AG20443 (cell line): Measurements from ENCODE around the gene ARMC10.
"Not testable (repeated sequence)": the region's sequence is repeated elsewhere in the genome, so short reads cannot be mapped to it uniquely, and the experiment has no call there.

Source experiments
- DNase-seq: peaks from one replicate; pipeline ENCODE4 v3.0.0; 2012; ENCODE audit warnings: low spot score, mixed read lengths

ARMC10 gene

DNA sequence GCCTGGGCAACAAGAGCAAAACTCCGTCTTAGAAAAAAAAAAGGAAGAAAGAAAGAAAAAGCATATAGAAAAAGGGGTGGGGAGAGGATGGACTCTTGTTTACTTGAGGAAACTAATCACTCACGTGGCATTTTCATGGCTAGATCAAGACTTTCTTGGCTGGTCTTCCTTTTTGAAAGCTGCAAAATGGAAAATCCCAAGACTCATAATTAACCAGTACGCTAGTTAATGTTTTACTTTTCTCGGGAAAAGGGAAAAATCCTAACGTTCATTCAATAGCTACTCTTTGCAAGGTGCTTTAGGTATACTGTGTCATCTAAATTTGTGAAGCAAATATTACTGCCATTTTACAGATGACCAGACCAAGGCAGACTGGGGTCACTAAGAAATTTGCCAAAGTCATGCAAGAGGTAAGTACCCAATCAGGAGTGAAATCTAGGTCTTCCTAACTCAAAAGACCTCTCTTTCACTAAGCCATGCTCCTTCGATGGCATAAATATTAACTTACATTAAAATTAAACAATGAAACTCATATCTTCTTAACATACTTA lies 49.6 kb downstream of the ARMC10 start:
- DNase-seq, result no peak

DNA sequence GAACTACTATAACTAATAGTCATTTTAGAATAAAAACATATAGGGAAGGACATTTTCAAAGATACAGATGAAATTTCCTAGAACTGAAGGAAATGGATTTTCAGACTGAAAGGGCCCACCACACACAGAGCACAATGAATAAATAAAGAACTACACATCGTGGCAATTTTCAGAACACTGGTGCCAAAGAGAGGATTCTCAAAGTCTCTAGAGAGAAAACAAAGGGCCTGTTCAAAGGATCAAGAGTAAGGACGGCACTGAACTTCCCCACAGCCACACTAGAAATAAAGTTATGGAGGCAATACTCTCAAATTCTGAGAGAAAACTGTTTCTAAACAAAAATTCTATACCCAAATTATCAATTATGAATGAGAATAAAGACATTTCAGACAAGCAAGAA lies 52.1 kb downstream of the ARMC10 start:
- DNase-seq, result no peak

GRCh38 chr7:103129702-103130549 lies 55.0 kb downstream of the ARMC10 start:
- no peak for DNase-seq

GRCh38 chr7:103130901-103131624 lies 56.1 kb downstream of the ARMC10 start:
- DNase-seq, result no peak

DNA sequence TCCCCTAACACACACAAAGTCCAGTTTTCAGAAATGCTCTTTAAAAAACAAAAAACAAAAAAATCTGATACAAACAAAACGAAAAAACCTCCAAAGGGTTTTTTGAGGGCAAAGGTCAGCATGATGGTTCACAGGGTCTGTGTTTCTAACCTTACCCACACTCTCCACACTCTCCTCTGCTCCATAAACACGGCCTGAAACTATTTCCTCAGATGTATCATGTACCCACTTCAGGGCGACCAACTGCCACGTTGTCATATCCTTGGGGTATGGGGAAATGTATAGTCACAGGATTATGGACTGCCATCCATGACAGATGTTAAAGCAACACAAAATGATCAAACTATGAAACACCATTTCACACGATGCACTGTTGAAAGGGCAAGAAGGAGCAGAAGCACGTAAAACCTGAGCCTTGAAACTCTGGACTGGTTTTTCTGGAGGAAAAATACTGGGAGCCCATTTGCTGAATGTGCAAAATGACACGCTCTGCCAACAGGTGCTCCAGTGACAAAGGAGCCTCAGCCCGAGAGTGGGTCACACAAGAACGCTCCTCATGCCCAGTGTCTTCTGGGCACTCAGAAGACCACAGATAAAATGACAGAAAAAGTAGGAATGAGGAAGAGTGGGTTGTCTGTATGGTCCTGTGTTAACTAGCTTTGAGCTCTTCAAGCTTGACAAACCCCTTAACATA lies 58.2 kb downstream of the ARMC10 start:
- DNase-seq, result no peak

GRCh38 chr7:103134836-103135554 lies 60.1 kb downstream of the ARMC10 start:
- DNase-seq, result no peak

DNA sequence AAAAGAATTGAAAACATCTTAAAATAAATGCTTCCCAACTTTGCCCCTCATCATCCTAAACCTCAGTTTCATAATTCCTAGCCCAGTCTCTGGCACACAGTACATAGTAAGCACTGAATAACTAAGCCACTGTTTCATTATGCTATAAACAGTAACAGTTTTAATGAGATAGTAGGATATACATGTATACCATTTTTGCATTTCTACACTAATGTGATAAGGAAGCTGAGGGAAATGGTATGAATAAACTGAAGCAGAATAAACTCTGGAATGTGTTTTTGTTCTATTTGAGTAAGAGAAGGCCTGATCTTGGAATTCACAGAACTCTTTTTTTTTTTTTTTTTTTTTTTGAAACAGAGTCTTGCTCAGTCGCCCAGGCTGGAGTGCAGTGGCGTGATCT lies 65.1 kb downstream of the ARMC10 start:
- no peak for DNase-seq

DNA sequence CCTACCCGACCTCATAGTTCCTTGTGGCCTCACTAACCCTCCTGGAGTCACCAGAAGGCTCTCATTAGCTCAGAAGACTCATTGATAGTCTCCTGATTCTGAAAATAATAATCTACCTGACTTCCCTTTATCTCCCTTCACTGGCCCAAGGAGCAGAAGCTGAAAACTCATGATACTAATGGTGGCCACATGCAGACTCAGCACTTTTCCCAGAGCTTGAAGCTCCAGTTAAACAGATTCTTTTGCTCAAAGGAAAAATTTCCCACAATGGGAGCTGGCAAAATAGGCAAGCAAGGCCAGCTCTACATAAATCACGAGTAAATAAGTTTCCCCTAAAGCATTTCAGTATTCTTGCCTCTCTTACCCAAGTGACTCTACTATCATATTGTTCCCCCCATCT lies 65.7 kb downstream of the ARMC10 start:
- no peak for DNase-seq

GRCh38 chr7:103141753-103142404 lies 66.9 kb downstream of the ARMC10 start:
- DNase-seq, result no peak

GRCh38 chr7:103142494-103142893 lies 67.6 kb downstream of the ARMC10 start:
- no peak for DNase-seq

DNA sequence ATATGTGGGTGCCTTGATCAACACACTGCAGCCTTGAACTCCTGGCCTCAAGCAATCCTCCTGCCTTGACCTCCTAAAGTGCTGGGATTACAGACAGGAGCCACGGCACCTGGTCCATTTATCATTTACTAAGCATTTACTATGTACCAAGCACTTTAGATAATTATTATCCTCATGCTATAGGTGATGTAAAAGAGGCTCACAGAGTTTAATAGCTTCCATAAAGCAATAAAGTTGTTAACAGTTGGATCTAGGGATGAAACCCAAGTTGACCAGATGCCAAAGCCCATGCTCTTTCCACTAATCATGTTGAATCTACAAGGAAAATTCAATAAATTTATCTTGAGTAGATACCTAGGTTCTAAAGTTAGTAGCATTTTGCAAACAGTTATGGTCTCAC lies 68.9 kb downstream of the ARMC10 start:
- DNase-seq, result no peak

- not testable (repeated sequence) for DNase-seq
Observed at GRCh38 chr7:103144754-103145153, 69.8 kb downstream of the ARMC10 start.

- DNase-seq, result no peak
Observed at GRCh38 chr7:103148131-103148993, 73.4 kb downstream of the ARMC10 start.
